HUES6 (cell line): Measurements from ENCODE around the gene PCDHA6.
A peak's percentile ranks its signal among the peaks of the same experiment; 100 is the strongest.
"Not testable (repeated sequence)": the region's sequence is repeated elsewhere in the genome, so short reads cannot be mapped to it uniquely, and the experiment has no call there.

Experiments
- H3K27ac ChIP-seq: 2 replicates; pipeline ENCODE4 v1.7.0; 2013; ENCODE audit warnings: low read depth, mild to moderate bottlenecking, low read length, inconsistent platforms
- H3K27me3 ChIP-seq: 2 replicates; pipeline ENCODE4 v1.6.1; 2013; ENCODE audit warnings: low read length; ENCODE audit not compliant: control insufficient read depth, insufficient read depth
- H3K36me3 ChIP-seq: 2 replicates; pipeline ENCODE4 v1.6.1; 2013; ENCODE audit warnings: low read length; ENCODE audit not compliant: control insufficient read depth, insufficient read depth
- H3K4me1 ChIP-seq: 2 replicates; pipeline ENCODE4 v1.6.1; 2013; ENCODE audit warnings: low read length; ENCODE audit not compliant: control insufficient read depth, insufficient read depth
- H3K4me3 ChIP-seq: 2 replicates; pipeline ENCODE4 v1.5.1; 2013; ENCODE audit warnings: low read depth, low read length
- H3K9ac ChIP-seq: one replicate; pipeline ENCODE4 v1.6.1; 2013; ENCODE audit warnings: mild to moderate bottlenecking, low read length
- H3K9me3 ChIP-seq: 2 replicates; pipeline ENCODE4 v1.6.1; 2013; ENCODE audit warnings: low read depth, low read length; ENCODE audit not compliant: control insufficient read depth, insufficient read depth

PCDHA6 gene

GRCh38 chr5:140848139-140849102 lies 20.7 kb downstream of the PCDHA6 start, which contains the start of gene PCDHA9:
Gene PCDHA9 (plus strand): TSS chr5:140848382. CDS start chr5:140848496, 114 bp downstream.
- H3K9ac ChIP-seq, H3K36me3 ChIP-seq, H3K4me1 ChIP-seq, H3K27ac ChIP-seq, H3K27me3 ChIP-seq, H3K9me3 ChIP-seq: not testable (repeated sequence)
- peak within 1 kb of the TSS; percentile 48; the same call in 1 of the 2 replicates for H3K4me3 ChIP-seq

- not testable (repeated sequence) for H3K9me3 ChIP-seq, H3K4me1 ChIP-seq, H3K4me3 ChIP-seq, H3K27me3 ChIP-seq, H3K36me3 ChIP-seq, H3K9ac ChIP-seq, H3K27ac ChIP-seq
These were observed 22.3 kb downstream of the PCDHA6 start for GRCh38 chr5:140849831-140850634.

DNA sequence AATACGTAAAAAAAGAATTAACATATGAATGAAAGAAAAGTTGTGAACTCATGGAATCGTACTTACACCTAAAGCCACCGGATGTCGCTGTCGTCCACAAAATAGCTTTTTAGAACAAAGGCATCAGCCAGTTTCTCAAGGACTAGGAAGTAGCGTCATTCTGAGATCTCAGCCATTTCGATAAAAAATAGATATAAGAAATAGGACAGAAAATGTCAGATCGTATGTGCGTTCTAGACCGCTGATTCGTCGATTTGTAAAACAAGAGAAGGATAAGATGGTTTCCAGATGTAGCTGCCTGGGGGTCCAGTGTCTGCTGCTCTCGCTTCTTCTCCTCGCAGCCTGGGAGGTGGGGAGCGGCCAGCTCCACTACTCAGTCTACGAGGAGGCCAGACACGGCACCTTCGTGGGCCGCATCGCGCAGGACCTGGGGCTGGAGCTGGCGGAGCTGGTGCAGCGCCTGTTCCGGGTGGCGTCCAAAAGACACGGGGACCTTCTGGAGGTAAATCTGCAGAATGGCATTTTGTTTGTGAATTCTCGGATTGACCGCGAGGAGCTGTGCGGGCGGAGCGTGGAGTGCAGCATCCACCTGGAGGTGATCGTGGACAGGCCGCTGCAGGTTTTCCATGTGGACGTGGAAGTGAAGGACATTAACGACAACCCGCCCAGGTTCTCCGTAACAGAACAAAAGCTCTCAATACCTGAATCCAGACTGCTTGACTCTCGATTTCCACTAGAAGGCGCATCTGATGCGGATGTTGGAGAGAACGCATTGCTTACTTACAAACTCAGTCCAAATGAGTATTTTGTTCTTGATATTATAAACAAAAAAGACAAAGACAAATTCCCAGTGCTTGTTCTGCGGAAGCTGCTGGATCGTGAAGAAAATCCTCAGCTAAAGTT lies 28.3 kb downstream of the PCDHA6 start, which contains the start of gene PCDHA10:
Gene PCDHA10 (plus strand): TSS at position 126 of the 903 bp plus-strand sequence. CDS start 152 bp downstream, at position 278.
- H3K4me3 ChIP-seq, result peak within 1 kb of the TSS; percentile 72
- no peak within 1 kb of the TSS for H3K27ac ChIP-seq
- peaks cover 12% of the 10 kb centered on the region; the same call in 1 of the 2 replicates for H3K9me3 ChIP-seq
- peak within 1 kb of the TSS; percentile 55 for H3K9ac ChIP-seq
- no peaks in the 10 kb centered on the region for H3K4me1 ChIP-seq
- H3K27me3 ChIP-seq, result no peaks in the 10 kb centered on the region
- H3K36me3 ChIP-seq, result no peaks in the 10 kb centered on the region; the same call in 1 of the 2 replicates

DNA sequence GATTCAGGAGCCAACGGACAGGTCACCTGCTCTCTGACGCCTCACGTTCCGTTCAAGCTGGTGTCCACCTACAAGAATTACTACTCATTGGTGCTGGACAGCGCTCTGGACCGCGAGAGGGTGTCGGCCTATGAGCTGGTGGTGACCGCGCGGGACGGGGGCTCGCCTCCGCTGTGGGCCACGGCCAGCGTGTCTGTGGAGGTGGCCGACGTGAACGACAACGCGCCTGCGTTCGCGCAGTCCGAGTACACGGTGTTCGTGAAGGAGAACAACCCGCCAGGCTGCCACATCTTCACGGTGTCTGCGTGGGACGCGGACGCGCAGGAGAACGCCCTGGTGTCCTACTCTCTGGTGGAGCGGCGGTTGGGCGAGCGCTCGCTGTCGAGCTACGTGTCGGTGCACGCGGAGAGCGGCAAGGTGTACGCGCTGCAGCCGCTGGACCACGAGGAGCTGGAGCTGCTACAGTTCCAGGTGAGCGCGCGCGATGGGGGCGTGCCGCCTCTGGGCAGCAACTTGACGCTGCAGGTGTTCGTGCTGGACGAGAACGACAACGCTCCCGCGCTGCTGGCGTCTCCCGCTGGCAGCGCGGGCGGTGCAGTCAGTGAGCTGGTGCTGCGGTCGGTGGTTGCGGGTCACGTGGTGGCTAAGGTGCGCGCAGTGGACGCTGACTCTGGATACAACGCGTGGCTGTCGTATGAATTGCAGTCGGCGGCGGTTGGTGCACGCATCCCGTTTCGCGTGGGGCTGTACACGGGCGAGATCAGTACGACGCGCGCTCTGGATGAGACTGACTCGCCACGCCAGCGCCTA lies 29.6 kb downstream of the PCDHA6 start:
- Histone ChIP-seq H3K27ac (no peak overlapping the region), H3K4me3 (no peak overlapping the region), H3K9me3 (peaks cover 18% of the 10 kb centered on the region), H3K4me1 (no peaks in the 10 kb centered on the region), H3K27me3 (no peaks in the 10 kb centered on the region), H3K36me3 (peaks cover 5% of the 10 kb centered on the region; the same call in 1 of the 2 replicates), H3K9ac (no peak overlapping the region)

DNA sequence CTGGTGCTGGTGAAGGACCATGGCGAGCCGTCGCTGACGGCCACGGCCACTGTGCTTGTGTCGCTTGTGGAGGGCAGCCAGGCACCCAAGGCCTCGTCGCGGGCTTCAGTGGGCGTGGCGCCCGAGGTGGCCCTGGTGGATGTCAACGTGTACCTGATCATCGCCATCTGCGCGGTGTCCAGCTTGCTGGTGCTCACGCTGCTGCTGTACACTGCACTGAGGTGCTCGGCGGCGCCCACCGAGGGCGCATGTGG lies 30.2 kb downstream of the PCDHA6 start:
- peaks cover 24% of the 10 kb centered on the region for H3K9me3 ChIP-seq
- peaks cover 10% of the 10 kb centered on the region; the same call in 1 of the 2 replicates for H3K36me3 ChIP-seq
- H3K4me1 ChIP-seq, result no peaks in the 10 kb centered on the region
- H3K27me3 ChIP-seq, result no peaks in the 10 kb centered on the region
- H3K9ac ChIP-seq, result no peak overlapping the region
- H3K4me3 ChIP-seq, result no peak overlapping the region
- no peak overlapping the region for H3K27ac ChIP-seq

GRCh38 chr5:140862441-140863295 lies 34.9 kb downstream of the PCDHA6 start:
- Histone ChIP-seq H3K9ac (no peak overlapping the region), H3K9me3 (peaks cover 19% of the 10 kb centered on the region), H3K4me1 (no peaks in the 10 kb centered on the region), H3K36me3 (peaks cover 15% of the 10 kb centered on the region; the same call in 1 of the 2 replicates), H3K4me3 (no peak overlapping the region), H3K27me3 (no peaks in the 10 kb centered on the region), H3K27ac (no peak overlapping the region)

DNA sequence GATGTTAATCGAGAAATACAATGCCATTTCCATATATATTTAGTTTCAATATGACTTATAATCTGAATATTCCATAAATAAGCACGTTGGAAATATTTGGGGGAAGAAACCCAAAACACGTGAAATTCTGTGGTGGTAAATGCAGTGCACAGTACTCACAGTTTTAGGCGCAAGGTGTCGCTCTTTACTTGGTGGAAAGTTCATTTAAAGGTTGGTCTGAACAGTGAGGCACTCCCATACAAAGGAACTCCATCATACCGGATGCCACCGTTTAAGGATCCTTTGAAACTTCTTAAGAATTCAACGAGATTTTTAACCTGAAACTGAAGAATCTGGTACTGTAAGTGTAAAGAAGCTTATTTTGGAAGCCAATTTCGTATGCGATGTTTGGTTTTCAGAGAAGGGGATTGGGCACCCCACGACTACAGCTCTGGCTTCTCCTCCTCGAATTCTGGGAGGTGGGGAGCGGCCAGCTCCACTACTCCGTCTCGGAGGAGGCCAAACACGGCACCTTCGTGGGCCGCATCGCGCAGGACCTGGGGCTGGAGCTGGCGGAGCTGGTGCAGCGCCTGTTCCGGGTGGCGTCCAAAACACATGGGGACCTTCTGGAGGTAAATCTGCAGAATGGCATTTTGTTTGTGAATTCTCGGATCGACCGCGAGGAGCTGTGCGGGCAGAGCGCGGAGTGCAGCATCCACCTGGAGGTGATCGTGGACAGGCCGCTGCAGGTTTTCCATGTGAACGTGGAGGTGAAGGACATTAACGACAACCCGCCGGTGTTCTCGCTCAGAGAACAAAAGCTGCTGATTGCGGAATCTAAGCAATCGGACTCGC lies 41.2 kb downstream of the PCDHA6 start, which contains the start of gene PCDHA11:
Gene PCDHA11 (plus strand): TSS at position 237 of the 834 bp plus-strand sequence. CDS start 147 bp downstream, at position 384.
- Histone ChIP-seq H3K4me1 (no peaks in the 10 kb centered on the region), H3K9ac (peak within 1 kb of the TSS; percentile 59), H3K36me3 (peaks cover 16% of the 10 kb centered on the region), H3K4me3 (peak within 1 kb of the TSS; percentile 54), H3K27ac (no peak within 1 kb of the TSS), H3K27me3 (no peaks in the 10 kb centered on the region), H3K9me3 (peaks cover 2% of the 10 kb centered on the region; the same call in 1 of the 2 replicates)

- Histone ChIP-seq H3K4me1 (peaks cover 2% of the 10 kb centered on the region; the same call in 1 of the 2 replicates), H3K4me3 (peak overlapping the region; percentile 54), H3K27ac (no peak overlapping the region), H3K9me3 (peaks cover 2% of the 10 kb centered on the region; the same call in 1 of the 2 replicates), H3K27me3 (no peaks in the 10 kb centered on the region), H3K36me3 (peaks cover 16% of the 10 kb centered on the region), H3K9ac (no peak overlapping the region)
These were observed 41.8 kb downstream of the PCDHA6 start for GRCh38 chr5:140869555-140869886.
